Astrocyte (in vitro differentiated cells and primary cell): ENCODE data around the gene PXT1. TPM values are rescaled to one million over a fixed set of nuclear protein-coding genes. Genes with fewer than 3 reads are reported as not detected.
A peak's percentile ranks its signal among the peaks of the same experiment; 100 is the strongest.

Experiments used
- DNase-seq: peaks from one replicate; pipeline ENCODE4 v3.0.0-alpha.2; 2010; ENCODE audit warnings: low read depth
- FAIRE-seq: peaks from 2 replicates; lab custom pipeline; 2011; peaks lifted over from hg19 to GRCh38; lab: Jason Lieb, UNC
- H2AFZ ChIP-seq: 2 replicates; pipeline ENCODE4 v1.6.0; 2012; ENCODE audit warnings: low read depth, low read length, inconsistent platforms
- H3K27ac ChIP-seq: 2 replicates; pipeline ENCODE4 v1.5.1; 2011; ENCODE audit warnings: low read depth, low read length, inconsistent platforms
- H3K27me3 ChIP-seq: 2 replicates; pipeline ENCODE4 v1.6.0; 2011; ENCODE audit warnings: low read length, inconsistent platforms; ENCODE audit not compliant: insufficient read depth
- H3K36me3 ChIP-seq: 2 replicates; pipeline ENCODE4 v1.5.1; 2011; ENCODE audit warnings: low read length, inconsistent platforms; ENCODE audit not compliant: insufficient read depth
- H3K4me1 ChIP-seq: 2 replicates; pipeline ENCODE4 v1.5.1; 2011; ENCODE audit warnings: low read length, inconsistent platforms; ENCODE audit not compliant: insufficient read depth
- H3K4me2 ChIP-seq: 2 replicates; pipeline ENCODE4 v1.6.0; 2012; ENCODE audit warnings: low read length, inconsistent platforms
- H3K4me3 ChIP-seq: 2 replicates; pipeline ENCODE4 v1.5.1; 2011; ENCODE audit warnings: low read depth, mild to moderate bottlenecking, low read length, inconsistent platforms; ENCODE audit not compliant: insufficient read depth
- H3K79me2 ChIP-seq: 2 replicates; pipeline ENCODE4 v1.6.0; 2012; ENCODE audit warnings: mild to moderate bottlenecking, low read length, inconsistent platforms; ENCODE audit not compliant: insufficient read depth
- H3K9ac ChIP-seq: 2 replicates; pipeline ENCODE4 v1.6.0; 2012; ENCODE audit warnings: mild to moderate bottlenecking, low read length, inconsistent platforms
- H3K9me3 ChIP-seq: 2 replicates; pipeline ENCODE4 v1.5.1; 2012; ENCODE audit warnings: low read depth, mild to moderate bottlenecking, low read length, inconsistent platforms; ENCODE audit not compliant: insufficient read depth
- H4K20me1 ChIP-seq: 2 replicates; pipeline ENCODE4 v1.6.0; 2012; ENCODE audit warnings: low read length, inconsistent platforms; ENCODE audit not compliant: insufficient read depth
- H3K27ac Mint-ChIP-seq: one replicate; pipeline ENCODE4 v1.8.0; 2021; ENCODE audit warnings: mild to moderate bottlenecking, mixed read lengths; ENCODE audit not compliant: unreplicated experiment
- H3K27me3 Mint-ChIP-seq: one replicate; pipeline ENCODE4 v1.8.0; 2021; ENCODE audit warnings: low read depth, mixed read lengths; ENCODE audit not compliant: unreplicated experiment
- H3K36me3 Mint-ChIP-seq: one replicate; pipeline ENCODE4 v1.8.0; 2021; ENCODE audit warnings: low read depth, mixed read lengths; ENCODE audit not compliant: unreplicated experiment
- H3K4me1 Mint-ChIP-seq: one replicate; pipeline ENCODE4 v1.8.0; 2021; ENCODE audit warnings: low read depth, mixed read lengths; ENCODE audit not compliant: unreplicated experiment
- H3K4me3 Mint-ChIP-seq: one replicate; pipeline ENCODE4 v1.8.0; 2021; ENCODE audit warnings: mild to moderate bottlenecking, moderate library complexity, mixed read lengths; ENCODE audit not compliant: unreplicated experiment
- H3K9me3 Mint-ChIP-seq: one replicate; pipeline ENCODE4 v1.8.0; 2021; ENCODE audit warnings: mild to moderate bottlenecking, mixed read lengths; ENCODE audit not compliant: unreplicated experiment
- EZH2 ChIP-seq: IDR thresholded peaks from 2 replicates; pipeline ENCODE4 v1.6.1; 2012; ENCODE audit warnings: mild to moderate bottlenecking, low read length, inconsistent platforms; ENCODE audit not compliant: insufficient read depth
- total RNA-seq: library from RNA; stranded (reverse); gene quantifications from 2 replicates; pipeline ENCODE4 v1.2.1, GENCODE V29; 2021
- TF ChIP-seq, protein P1 (sequence below): IDR thresholded peaks from 2 replicates; pipeline ENCODE4 v1.5.1; 2011; ENCODE audit warnings: low read depth, mild to moderate bottlenecking, inconsistent platforms, low read length, moderate library complexity; ENCODE audit not compliant: insufficient read depth

Gene PXT1
- total RNA-seq, 1 donor from 2014 or later = 0.09 TPM

DNA sequence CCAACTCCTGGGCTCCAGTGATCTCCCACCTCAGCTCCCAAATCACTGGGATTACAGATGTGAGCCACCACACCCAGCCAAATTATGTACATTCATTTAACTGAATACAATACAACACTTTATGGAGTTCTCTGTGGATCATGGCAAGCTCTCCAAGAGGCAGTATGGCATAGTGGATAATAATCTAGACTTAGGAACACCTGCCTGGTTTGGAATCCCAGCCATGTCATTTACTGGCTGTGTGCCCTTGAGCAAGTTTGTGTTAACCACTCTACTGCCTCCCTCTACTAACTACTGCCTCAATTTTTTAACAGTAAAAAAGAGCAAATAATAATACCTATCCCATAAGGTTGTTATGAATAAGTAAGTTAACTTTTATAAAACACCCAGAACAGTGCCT lies 53.3 kb downstream of the PXT1 start:
- H3K27me3 ChIP-seq = peaks cover 28% of the 10 kb centered on the region
- peaks cover 4% of the 10 kb centered on the region for H3K9me3 Mint-ChIP-seq
- H3K79me2 ChIP-seq = no peaks in the 10 kb centered on the region
- H3K36me3 Mint-ChIP-seq = no peaks in the 10 kb centered on the region
- FAIRE-seq (no peak), DNase-seq (no peak)
- H3K27me3 Mint-ChIP-seq = peaks cover 44% of the 10 kb centered on the region
- H3K9ac ChIP-seq = no peak overlapping the region
- H3K27ac ChIP-seq = no peak overlapping the region
- H3K4me3 Mint-ChIP-seq = no peak overlapping the region
- H3K4me3 ChIP-seq = no peak overlapping the region
- no peaks in the 10 kb centered on the region for H3K36me3 ChIP-seq
- H3K4me2 ChIP-seq = no peak overlapping the region
- H3K4me1 Mint-ChIP-seq = peaks cover 6% of the 10 kb centered on the region
- H4K20me1 ChIP-seq = no peaks in the 10 kb centered on the region
- no peaks in the 10 kb centered on the region for H3K9me3 ChIP-seq
- TF ChIP-seq EZH2 = no peak
- TF ChIP-seq, protein P1, sequence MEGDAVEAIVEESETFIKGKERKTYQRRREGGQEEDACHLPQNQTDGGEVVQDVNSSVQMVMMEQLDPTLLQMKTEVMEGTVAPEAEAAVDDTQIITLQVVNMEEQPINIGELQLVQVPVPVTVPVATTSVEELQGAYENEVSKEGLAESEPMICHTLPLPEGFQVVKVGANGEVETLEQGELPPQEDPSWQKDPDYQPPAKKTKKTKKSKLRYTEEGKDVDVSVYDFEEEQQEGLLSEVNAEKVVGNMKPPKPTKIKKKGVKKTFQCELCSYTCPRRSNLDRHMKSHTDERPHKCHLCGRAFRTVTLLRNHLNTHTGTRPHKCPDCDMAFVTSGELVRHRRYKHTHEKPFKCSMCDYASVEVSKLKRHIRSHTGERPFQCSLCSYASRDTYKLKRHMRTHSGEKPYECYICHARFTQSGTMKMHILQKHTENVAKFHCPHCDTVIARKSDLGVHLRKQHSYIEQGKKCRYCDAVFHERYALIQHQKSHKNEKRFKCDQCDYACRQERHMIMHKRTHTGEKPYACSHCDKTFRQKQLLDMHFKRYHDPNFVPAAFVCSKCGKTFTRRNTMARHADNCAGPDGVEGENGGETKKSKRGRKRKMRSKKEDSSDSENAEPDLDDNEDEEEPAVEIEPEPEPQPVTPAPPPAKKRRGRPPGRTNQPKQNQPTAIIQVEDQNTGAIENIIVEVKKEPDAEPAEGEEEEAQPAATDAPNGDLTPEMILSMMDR = no peak
- H3K4me1 ChIP-seq = peaks cover 12% of the 10 kb centered on the region
- H3K27ac Mint-ChIP-seq = no peak overlapping the region
- H2AFZ ChIP-seq = no peak overlapping the region

- no peaks in the 10 kb centered on the region for H4K20me1 ChIP-seq
- Mint-ChIP-seq H3K36me3 (no peaks in the 10 kb centered on the region), H3K4me3 (peak within 1 kb of the TSS; percentile 92), H3K4me1 (peaks cover 6% of the 10 kb centered on the region), H3K27ac (peak within 1 kb of the TSS; percentile 5), H3K27me3 (peaks cover 40% of the 10 kb centered on the region), H3K9me3 (peaks cover under 1% of the 10 kb centered on the region)
- H3K79me2 ChIP-seq = no peaks in the 10 kb centered on the region
- H3K4me1 ChIP-seq = peaks cover 12% of the 10 kb centered on the region
- DNase-seq (no peak), FAIRE-seq (no peak)
- H3K4me2 ChIP-seq = peak within 1 kb of the TSS; percentile 90
- no peak within 1 kb of the TSS for H3K27ac ChIP-seq
- H3K27me3 ChIP-seq = peaks cover 28% of the 10 kb centered on the region
- peak within 1 kb of the TSS; percentile 71 for H3K9ac ChIP-seq
- H3K9me3 ChIP-seq = no peaks in the 10 kb centered on the region
- TF ChIP-seq, protein P1 = no peak
- TF ChIP-seq EZH2 = no peak
- H3K4me3 ChIP-seq = peak within 1 kb of the TSS; percentile 65
- no peaks in the 10 kb centered on the region for H3K36me3 ChIP-seq
- peak within 1 kb of the TSS; percentile 93 for H2AFZ ChIP-seq
These were observed 55.0 kb downstream of the PXT1 start, which contains the start of gene ETV7 for GRCh38 chr6:36387440-36388303. TSS of gene ETV7 (minus strand) at chr6:36387669. CDS start at chr6:36387541, 128 bp downstream.
